Fibroblast of mammary gland (primary cell): ENCODE results near the gene LAS1L.
"Not testable (repeated sequence)": the region's sequence is repeated elsewhere in the genome, so short reads cannot be mapped to it uniquely, and the experiment has no call there.

Source experiments
- DNase-seq: peaks from one replicate; pipeline ENCODE4 v3.0.0-alpha.2; 2010; ENCODE audit warnings: low read depth
- H3K4me3 ChIP-seq: 2 replicates; pipeline ENCODE4 v1.5.1; 2011; ENCODE audit warnings: low read depth, mild to moderate bottlenecking, low read length, moderate library complexity; ENCODE audit not compliant: control insufficient read depth
- TF ChIP-seq, protein P1 (sequence below): conservative IDR thresholded peaks from 2 replicates; pipeline ENCODE4 v1.5.1; 2011; ENCODE audit warnings: low read depth, low read length, inconsistent platforms; ENCODE audit not compliant: control insufficient read depth, insufficient read depth

The LAS1L gene

DNA sequence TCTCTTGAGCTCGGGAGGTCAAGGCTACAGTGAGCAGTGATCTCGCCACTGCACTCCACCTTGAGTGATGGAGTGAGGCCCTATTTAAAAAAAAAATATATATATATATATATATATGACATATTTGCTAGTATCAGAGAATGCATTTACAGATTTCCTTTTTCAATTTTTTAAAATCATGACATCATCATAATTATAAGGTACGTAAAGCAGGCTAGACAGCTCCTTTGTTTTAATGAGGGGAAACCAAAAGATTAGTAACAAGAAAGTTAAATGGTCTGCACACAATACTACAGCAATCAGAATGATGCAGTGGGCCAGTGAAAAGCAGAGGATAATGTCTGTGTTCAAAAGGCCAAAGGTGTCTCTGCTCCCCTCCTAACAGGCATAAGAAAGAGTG lies 43.0 kb downstream of the LAS1L start:
- TF ChIP-seq, protein P1, sequence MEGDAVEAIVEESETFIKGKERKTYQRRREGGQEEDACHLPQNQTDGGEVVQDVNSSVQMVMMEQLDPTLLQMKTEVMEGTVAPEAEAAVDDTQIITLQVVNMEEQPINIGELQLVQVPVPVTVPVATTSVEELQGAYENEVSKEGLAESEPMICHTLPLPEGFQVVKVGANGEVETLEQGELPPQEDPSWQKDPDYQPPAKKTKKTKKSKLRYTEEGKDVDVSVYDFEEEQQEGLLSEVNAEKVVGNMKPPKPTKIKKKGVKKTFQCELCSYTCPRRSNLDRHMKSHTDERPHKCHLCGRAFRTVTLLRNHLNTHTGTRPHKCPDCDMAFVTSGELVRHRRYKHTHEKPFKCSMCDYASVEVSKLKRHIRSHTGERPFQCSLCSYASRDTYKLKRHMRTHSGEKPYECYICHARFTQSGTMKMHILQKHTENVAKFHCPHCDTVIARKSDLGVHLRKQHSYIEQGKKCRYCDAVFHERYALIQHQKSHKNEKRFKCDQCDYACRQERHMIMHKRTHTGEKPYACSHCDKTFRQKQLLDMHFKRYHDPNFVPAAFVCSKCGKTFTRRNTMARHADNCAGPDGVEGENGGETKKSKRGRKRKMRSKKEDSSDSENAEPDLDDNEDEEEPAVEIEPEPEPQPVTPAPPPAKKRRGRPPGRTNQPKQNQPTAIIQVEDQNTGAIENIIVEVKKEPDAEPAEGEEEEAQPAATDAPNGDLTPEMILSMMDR: no peak
- no peak for DNase-seq
- no peak overlapping the region for H3K4me3 ChIP-seq

DNA sequence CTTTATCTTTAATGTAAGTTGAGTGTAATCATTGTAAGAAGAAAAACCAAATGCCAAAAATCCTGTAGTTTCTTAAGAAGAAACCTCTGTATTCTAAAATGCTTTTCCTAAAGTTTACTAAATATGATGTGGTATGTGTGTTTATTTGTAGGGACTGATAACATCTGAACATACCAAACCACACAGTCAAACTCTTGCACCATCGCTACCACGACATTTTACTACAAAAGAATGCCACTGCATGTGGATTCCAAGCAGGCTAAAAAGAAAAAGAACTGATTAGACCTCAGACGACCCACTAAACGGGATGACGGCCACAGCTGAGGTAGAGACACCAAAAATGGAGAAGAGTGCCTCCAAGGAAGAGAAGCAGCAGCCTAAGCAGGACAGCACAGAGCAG lies 46.1 kb downstream of the LAS1L start:
- no peak for DNase-seq
- no peak overlapping the region for H3K4me3 ChIP-seq
- TF ChIP-seq, protein P1: no peak

DNA sequence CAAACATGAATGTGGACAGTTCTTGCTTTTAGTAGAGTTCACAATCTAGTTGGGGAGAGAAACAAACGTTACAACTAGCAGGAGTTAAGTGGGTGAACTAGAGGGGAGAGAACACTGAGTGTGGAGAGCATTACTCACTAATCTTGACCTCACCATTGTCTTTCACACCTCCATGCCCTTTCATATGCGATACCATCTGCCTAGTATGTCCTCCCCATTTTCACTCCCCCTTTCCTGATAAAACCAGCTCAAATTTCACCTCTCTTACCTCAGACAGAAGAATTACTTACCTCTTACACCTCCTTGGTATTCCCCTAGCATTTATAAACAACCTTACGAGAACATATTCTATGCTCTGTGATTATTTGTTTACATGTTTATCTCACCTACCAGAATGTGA lies 53.6 kb downstream of the LAS1L start:
- TF ChIP-seq, protein P1: no peak
- no peak overlapping the region for H3K4me3 ChIP-seq
- DNase-seq: no peak

DNA sequence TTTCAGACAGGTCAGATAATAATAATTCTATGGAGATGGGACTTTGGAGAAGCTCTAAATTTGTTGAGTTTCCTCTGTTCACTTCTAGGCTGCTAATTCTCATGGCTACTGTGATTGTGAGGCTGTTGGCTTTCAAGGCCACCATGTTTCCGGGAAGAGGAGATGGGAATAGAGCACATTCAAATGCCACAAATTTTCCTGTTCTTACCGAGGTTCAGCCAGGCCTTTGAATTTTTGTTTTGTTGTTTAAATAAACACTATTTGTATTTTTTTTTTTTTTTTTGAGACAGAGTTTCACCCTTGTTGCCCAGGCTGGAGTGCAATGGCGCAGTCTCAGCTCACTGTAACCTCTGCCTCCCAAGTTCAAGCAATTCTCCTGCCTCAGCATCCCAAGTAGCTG lies 55.5 kb downstream of the LAS1L start:
- DNase-seq, H3K4me3 ChIP-seq: not testable (repeated sequence)

DNA sequence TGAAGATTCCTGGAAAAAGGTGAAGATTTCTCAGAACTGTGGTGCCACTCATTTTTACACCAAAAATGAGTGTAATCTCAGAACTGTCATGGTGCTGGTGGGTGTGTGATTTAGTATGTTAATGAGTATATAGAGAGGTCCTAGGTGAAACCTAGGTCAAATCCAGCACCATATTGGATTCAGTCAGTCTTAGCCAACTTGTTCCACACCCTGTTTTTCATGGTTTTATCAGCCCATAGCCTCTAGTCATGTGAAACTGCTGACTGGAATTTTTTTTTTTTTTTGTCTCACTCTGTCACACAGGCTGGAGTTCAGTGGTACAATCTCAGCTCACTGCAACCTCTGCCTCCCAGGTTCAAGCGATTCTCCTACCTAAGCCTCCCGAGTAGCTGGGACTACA lies 58.0 kb downstream of the LAS1L start:
- TF ChIP-seq, protein P1: no peak
- H3K4me3 ChIP-seq: no peak overlapping the region
- DNase-seq: no peak

DNA sequence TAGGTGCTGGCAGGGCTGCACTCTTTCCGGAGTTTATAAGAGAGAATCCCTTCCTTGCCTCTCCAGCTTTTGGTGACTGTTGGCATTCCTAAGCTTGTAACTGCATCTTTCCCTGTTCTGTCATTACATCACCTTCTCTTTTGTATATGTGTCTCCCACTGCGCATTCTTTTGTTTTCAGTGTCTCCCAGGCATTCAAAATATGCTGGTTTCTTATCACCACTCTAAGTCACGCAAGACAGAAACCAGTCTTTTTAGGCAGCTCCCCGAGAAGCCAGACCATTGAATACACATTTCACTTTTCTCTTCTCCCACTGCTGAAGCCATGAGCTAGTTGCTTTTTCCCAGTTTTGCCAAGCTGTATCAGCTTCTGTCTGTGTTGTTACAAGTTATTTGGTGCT lies 71.0 kb downstream of the LAS1L start:
- DNase-seq: no peak
- no peak overlapping the region for H3K4me3 ChIP-seq
- TF ChIP-seq, protein P1: no peak
